GM19099 (cell line): Measurements from ENCODE around the gene STAP2.

Source experiments
- POLR2A ChIP-seq: IDR thresholded peaks from 3 replicates; pipeline ENCODE4 v1.6.1; 2011; ENCODE audit warnings: low read depth; ENCODE audit not compliant: insufficient read length; ENCODE audit errors: extremely low read depth

Gene STAP2

GRCh38 chr19:4373601-4374497 lies 35.2 kb upstream of the STAP2 start:
- TF ChIP-seq POLR2A, result no peak

GRCh38 chr19:4373013-4373367 lies 34.4 kb upstream of the STAP2 start:
- no peak for TF ChIP-seq POLR2A

- TF ChIP-seq POLR2A, result no peak
Observed at GRCh38 chr19:4372165-4373012, 33.8 kb upstream of the STAP2 start.

DNA sequence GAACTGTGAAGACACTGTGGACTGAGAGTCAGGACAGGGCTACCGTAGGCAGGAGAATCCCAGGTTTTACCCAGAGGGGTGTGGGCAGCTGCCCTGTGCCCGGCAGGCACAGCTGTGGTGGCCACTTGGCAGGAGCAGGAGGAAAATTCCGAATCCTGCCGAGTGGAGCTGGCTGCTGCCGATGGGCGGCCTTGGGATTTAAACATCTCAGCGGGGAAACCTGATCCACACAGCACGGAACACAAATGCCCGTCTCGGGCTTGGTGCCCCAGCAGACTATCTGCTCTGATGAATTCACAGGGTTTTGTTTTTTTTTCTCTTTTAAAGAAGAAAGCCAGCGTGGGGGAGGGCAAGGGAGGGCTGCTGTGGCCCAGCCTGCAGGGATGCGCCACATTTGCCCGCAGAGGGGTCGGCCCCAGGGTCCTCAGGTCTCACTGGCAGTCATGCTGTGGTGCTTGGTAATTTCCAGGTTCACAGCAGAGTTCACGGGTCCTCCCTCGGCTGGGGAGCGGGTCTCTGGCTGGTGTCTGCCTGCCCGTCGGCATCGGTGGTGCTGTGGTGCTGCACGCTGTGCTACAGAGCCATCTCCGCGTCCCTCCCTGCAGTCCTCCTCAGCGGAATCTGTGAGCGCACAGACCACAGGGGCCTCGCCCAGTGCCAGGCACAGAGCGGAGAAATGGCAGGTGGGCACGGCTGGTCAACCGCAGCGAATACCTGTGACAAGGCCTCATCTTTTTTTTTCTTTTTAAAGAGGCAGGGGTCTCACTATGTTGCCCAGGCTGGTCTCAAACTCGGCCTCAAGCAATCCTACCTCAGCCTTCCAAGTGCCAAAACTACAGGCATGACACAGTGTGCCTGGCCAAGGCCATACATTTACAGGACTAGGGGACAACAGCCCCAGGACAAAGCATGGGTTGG lies 32.9 kb upstream of the STAP2 start:
- no peak for TF ChIP-seq POLR2A

DNA sequence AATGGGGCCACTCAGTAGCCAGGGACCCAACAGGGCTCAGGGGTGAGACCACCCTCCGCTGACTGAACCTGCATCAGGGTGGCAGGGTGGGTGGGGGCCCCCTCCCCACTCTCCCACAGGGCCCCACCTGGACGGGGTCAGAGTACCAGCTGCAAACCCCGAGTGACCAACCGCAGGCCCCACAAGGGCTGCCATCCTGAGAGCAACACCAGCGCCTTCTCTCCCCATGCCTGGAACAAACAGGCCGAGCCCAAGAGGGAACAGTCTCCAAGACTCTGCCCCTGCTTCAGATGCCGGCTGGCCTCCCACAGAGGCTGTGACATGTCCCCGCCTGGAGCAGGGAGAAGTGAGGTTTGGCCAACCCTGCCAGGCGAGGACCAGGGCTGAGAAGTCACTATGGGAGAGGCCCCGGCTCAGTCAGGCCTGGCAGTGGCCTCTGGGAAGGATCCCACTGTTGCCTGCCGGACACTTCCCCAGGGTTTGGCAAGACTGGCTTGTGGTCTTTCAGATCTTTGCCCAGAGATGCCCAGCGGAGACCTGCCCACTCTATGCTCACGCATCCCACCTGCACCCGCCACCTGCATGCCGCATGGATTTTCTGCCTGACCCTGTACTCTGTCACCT lies 31.9 kb upstream of the STAP2 start:
- TF ChIP-seq POLR2A, result no peak

DNA sequence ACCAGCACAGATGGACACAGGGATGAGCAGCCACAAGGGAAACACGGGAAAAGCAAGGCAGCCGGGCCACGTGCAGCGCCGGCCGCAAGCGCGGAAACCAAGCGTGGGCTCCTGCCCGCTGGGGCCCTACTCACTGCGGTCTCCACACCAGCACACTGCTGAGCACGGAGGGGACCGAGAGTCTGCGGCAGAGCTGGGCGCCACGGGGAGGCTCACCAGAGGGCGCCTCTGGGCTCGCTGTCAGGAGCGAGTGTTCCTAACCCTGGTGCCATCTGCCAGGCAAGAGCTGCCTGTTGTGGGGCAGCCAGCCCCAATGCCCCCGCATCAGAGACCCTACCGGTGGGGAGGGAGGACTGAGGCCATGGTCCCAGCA lies 31.2 kb upstream of the STAP2 start:
- TF ChIP-seq POLR2A, result no peak

GRCh38 chr19:4369109-4369887 lies 30.7 kb upstream of the STAP2 start:
- peak; percentile 45 for TF ChIP-seq POLR2A

GRCh38 chr19:4368128-4368820 lies 29.6 kb upstream of the STAP2 start:
- no peak for TF ChIP-seq POLR2A

DNA sequence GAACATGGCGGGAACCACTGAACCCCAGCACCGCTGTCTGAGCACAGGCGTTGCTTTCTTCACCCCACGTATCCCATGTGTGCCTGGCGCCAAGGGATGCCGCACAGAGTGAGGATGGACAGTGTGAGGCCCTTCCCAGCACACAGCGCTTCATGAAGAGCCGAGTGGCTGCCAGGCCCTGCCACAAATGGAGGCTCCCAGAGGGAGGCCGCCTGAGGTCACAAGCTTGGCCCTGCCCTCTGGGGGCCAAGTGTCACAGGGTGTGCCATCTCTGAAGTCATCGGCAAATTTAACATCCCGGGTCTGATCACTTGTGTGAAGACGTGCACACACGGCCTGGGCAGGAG lies 29.1 kb upstream of the STAP2 start:
- no peak for TF ChIP-seq POLR2A

DNA sequence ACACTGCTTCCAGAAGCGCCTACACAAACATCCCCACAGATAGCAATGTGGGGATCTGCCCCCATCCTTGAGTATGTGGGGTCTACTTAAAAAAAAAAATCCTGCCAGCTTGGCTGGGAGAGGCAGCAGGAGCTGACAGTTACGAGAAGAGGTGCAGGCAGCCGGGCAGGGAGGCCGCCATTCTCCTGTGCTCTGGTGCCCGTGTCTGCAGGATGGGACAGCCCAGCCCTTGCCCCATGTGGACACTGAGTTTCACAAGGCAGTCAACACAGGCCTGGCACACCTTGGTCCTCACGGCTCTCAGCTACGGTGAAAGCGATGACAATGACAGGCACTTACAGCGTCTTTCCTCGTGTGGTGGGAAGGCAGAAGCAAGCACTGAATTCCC lies 28.7 kb upstream of the STAP2 start:
- TF ChIP-seq POLR2A, result no peak

- no peak for TF ChIP-seq POLR2A
Observed at GRCh38 chr19:4366666-4367335, 28.2 kb upstream of the STAP2 start.

DNA sequence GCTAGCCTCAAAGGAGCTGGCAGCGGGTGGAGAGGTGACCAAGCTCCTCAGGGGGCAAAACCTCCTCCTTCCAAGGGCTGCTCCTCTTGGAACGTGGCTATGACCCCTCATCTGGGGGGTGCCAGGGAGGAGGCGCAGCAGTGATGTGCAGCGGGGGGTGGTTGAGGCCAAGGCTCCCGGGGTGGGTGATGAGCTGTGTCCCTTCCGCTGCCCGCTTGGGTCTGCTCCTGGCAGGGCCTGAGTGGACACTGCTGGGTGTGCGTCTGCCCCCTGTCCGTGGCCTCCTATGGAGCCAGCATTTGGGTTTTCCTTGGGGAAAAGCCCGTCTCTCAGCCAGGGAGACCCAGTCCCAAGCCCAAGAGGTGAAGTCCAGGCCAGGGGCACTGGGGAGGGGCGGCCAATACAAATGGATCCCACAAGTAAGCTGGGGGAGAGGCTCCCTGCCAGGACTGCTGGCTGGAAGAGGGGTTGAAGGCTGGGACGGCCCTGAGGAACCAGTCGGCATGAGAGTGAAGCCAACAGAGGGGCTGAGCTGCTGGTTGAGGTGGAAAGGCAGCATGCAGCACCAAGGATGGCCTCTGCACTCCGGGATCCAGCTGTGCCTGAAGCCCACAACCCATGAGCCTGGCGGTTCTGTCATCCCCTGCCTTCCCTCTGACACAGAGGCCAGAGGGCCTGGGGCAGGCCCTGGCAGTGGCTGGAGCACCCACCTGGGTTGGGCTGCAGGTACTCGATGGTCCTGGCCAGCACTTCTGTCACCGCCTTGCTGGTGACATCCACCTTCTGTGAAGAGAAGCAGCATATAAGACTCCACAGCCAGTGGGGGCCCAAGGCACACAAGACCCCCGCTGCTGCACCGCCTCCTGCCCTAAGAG lies 27.4 kb upstream of the STAP2 start:
- TF ChIP-seq POLR2A, result no peak
